Activated CD4-positive, alpha-beta T cell treated with anti-CD3 and anti-CD28 coated beads, Interleukin-2, amount 10 ng/mL, durations not matched to agents 7 days and 5 days (primary cell): ENCODE results near the gene GNB1. TPM values are rescaled to one million over a fixed set of nuclear protein-coding genes. Genes with fewer than 3 reads are reported as not detected.

Experiments
- CTCF ChIA-PET: fragments of 350-600 bp; sonication (Branson Sonifier 250); formaldehyde crosslinking; loops from one replicate; lab custom pipeline; 2021; ENCODE audit warnings: antibody characterized with exemption; lab: Charles Lee
- POLR2A ChIA-PET: fragments of 350-600 bp; sonication (Branson Sonifier 250); formaldehyde crosslinking; loops from one replicate; lab custom pipeline; 2021; ENCODE audit warnings: antibody characterized with exemption; lab: Charles Lee
- DNase-seq: peaks from one replicate; pipeline ENCODE4 v3.0.0-alpha.2; 2020
- H3K27ac Mint-ChIP-seq: one replicate; pipeline ENCODE4 v1.8.0; 2021; ENCODE audit warnings: mild to moderate bottlenecking, moderate library complexity, mixed read lengths
- H3K27me3 Mint-ChIP-seq: one replicate; pipeline ENCODE4 v1.8.0; 2021; ENCODE audit warnings: mixed read lengths
- H3K36me3 Mint-ChIP-seq: one replicate; pipeline ENCODE4 v1.8.0; 2021; ENCODE audit warnings: low read depth, mixed read lengths
- H3K4me1 Mint-ChIP-seq: one replicate; pipeline ENCODE4 v1.8.0; 2021; ENCODE audit warnings: mixed read lengths
- H3K4me3 Mint-ChIP-seq: one replicate; pipeline ENCODE4 v1.8.0; 2021; ENCODE audit warnings: mild to moderate bottlenecking, moderate library complexity, mixed read lengths
- H3K9me3 Mint-ChIP-seq: one replicate; pipeline ENCODE4 v1.8.0; 2021; ENCODE audit warnings: mixed read lengths
- total RNA-seq, 2 experiments: library from RNA; stranded (reverse); gene quantifications; one replicate each; pipeline ENCODE4 v1.2.3, GENCODE V29; 2021

GNB1 gene
- total RNA-seq, 2 experiments from 2014 or later: 368 to 454 TPM

DNA sequence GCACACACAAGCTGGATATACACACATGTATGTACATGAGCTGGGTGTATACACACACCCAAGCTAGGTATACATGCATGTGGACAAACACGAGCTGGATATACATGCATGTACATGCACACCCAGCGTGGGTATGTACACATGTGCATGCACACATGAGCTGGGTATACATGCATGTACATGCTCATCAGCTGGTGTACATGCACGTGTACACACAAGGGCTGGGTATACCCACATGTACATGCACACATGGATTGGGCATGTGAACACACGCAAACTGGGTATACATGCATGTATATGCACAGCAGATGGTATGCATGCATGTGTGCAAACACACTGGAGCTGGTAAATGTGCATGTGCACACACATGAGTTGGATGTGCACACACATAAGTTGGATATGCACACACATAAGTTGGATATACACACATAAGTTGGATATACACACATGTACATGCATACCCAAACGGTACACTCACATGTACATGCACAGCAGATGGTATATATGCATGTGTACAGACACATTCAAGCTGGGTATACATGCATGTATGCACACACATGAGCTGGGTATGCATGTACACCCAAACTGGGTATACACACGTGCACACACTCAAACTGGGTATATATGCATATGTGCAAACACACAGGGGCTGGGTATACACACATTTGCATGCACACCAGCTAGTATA, 7.5 kb upstream of the GNB1 start:
- ChIA-PET POLR2A (interaction anchor here (1.0 kb wide), 1 partner anchor 10 kb away, joined by 8 read pairs; no protein-coding TSS in a partner anchor), CTCF (interaction anchor here (0.8 to 5.3 kb wide), 2 partner anchors 11 to 21 kb away, joined by 3 to 36 read pairs; no protein-coding TSS in a partner anchor)
- H3K27me3 Mint-ChIP-seq: peaks cover 2% of the 10 kb centered on the region
- H3K4me1 Mint-ChIP-seq: peaks cover 12% of the 10 kb centered on the region
- no peak overlapping the region for H3K4me3 Mint-ChIP-seq
- H3K9me3 Mint-ChIP-seq: no peaks in the 10 kb centered on the region
- DNase-seq: no peak
- H3K27ac Mint-ChIP-seq: no peak overlapping the region
- no peaks in the 10 kb centered on the region for H3K36me3 Mint-ChIP-seq

DNA sequence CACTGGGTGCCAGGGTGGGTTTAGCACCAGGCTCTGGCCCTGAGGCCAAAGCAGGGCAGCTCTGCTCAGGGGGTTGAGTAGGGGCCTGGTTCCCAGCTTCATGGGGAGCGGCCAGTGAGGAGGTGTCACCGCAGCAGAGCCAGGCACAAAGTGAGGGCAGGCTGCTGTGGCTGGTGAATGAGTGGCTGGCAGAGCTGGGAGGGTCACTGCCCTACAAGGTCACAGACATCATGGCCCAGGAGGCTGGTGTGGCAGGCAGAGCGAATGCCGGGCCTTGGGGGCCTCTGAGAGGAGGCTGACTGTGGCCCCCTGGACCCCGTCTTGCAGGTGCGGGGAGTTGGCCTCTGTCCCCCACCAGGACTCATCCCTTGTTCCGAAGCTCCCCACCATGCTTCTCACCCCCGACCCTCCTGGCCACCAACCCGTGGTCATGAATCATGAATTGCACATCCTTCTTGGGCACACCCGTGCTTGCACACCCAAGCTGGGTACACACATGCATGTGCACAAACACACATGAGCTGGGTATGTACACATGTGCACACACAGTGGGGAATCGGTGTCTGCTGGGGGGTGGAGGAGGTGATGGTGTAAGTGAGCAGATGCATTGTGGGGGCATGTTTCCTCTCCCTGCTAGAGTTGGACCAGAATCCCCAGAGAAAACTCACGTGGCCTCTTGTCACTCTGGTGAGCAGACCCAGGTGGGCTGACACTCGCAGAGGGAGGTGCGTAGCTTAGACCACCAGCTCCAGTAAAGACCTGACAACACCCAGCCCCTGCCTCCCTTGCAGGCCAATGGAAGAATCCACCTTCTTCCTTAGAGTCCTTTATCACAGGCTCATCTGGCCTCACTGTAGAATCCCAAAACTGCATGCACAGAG, 4.8 kb upstream of the GNB1 start:
- Mint-ChIP-seq H3K36me3 (peaks cover 4% of the 10 kb centered on the region), H3K4me1 (peaks cover 23% of the 10 kb centered on the region), H3K9me3 (no peaks in the 10 kb centered on the region), H3K27ac (no peak overlapping the region), H3K27me3 (no peaks in the 10 kb centered on the region), H3K4me3 (no peak overlapping the region)
- POLR2A ChIA-PET: no interaction called here
- no peak for DNase-seq
- CTCF ChIA-PET: interaction anchor here (0.5 to 1.3 kb wide), 4 partner anchors 10 to 97 kb away, joined by 3 to 8 read pairs (median 4); no protein-coding TSS in a partner anchor

DNA sequence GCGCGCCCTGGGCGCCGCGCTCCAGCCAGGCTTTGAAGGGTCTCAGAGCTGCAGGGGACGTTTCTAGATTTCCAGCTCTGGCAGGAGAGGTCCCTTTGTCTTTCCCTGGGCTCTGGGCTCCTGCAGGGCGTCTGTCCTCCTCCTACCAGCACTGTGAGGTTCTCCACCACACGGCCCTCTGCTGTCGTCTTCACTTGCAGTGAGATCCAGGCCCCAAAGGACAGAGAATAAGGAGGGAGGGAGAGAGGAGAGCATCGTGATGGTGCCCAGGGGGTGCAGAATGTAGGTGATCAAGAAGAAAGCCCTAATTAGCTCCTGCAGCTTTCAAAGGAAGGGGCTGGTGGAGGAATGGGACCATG, 4.2 kb upstream of the GNB1 start:
- POLR2A ChIA-PET: no interaction called here

DNA sequence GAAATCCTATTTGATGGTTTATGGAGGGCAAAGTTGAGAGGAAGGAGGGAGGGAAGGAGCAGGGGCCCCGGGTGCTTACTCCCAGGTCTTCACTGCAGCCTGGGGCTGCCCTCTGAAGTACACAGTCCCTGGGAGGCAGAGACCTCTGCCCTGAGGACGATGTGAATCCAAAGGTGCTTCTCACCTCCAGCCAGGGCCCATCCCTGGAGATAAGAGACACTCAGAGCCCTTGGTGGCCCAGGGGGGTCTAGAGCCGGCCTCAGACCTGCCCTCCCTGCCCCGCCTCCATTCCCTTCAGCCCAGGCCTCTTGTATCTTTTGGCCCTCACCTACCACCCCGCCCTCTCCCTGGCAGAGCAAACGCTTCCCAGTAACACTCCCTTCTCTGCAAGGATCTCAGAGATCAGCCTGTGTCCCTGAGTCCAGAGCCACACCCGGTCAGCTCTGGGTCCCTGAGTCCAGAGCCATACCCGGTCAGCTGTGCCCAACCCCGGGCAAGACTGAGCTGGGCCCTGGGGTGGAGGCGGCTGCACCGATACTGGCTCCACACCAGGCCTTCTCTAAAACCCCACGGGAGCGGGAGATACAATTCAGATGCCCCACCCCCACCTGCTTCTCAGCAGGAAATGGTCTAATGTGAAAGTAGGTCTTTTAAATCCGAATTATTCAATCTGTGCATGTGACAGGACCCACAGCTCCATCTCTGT, 3.6 kb upstream of the GNB1 start:
- Mint-ChIP-seq H3K27me3 (no peaks in the 10 kb centered on the region), H3K27ac (peak overlapping the region; percentile 31)

More for the DNA sequence above, 4.2 kb upstream of the GNB1 start:
- Mint-ChIP-seq H3K27ac (peak overlapping the region; percentile 31), H3K4me3 (no peak overlapping the region), H3K4me1 (peaks cover 23% of the 10 kb centered on the region), H3K36me3 (peaks cover 4% of the 10 kb centered on the region), H3K27me3 (no peaks in the 10 kb centered on the region), H3K9me3 (no peaks in the 10 kb centered on the region)
- CTCF ChIA-PET: interaction anchor here (1.0 to 1.3 kb wide), 2 partner anchors 11 to 14 kb away, joined by 4 to 5 read pairs; no protein-coding TSS in a partner anchor
- DNase-seq: no peak

DNA sequence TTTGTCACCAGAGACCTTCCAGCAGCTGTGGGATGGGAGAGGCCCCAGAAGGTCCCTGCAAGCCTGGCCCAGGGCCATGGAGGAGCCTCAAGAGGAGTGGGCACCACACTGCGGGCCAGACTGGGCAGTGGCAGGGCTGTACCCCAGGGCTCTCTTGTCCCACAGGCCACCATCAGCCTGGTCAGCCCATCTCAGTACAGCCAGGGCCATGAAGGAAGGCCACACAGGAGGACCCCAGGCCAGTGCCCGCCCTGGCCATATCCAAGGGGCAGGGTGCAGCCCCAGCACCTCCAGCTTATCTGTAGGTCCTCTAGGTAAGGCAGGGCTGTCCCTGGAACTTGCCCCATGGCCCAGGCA, 3.1 kb upstream of the GNB1 start:
- CTCF ChIA-PET: no interaction called here
- Mint-ChIP-seq H3K4me1 (peaks cover 27% of the 10 kb centered on the region), H3K4me3 (no peak overlapping the region), H3K36me3 (peaks cover 7% of the 10 kb centered on the region), H3K27ac (no peak overlapping the region), H3K9me3 (no peaks in the 10 kb centered on the region), H3K27me3 (no peaks in the 10 kb centered on the region)
- POLR2A ChIA-PET: no interaction called here
- DNase-seq: no peak

More for the DNA sequence above, 3.6 kb upstream of the GNB1 start:
- ChIA-PET POLR2A (no interaction called here), CTCF (interaction anchor here (1.0 to 1.3 kb wide), 2 partner anchors 11 to 15 kb away, joined by 4 to 5 read pairs; no protein-coding TSS in a partner anchor)
- DNase-seq: peak; percentile 26
- Mint-ChIP-seq H3K9me3 (no peaks in the 10 kb centered on the region), H3K36me3 (peaks cover 4% of the 10 kb centered on the region), H3K4me1 (peaks cover 23% of the 10 kb centered on the region), H3K4me3 (no peak overlapping the region)

DNA sequence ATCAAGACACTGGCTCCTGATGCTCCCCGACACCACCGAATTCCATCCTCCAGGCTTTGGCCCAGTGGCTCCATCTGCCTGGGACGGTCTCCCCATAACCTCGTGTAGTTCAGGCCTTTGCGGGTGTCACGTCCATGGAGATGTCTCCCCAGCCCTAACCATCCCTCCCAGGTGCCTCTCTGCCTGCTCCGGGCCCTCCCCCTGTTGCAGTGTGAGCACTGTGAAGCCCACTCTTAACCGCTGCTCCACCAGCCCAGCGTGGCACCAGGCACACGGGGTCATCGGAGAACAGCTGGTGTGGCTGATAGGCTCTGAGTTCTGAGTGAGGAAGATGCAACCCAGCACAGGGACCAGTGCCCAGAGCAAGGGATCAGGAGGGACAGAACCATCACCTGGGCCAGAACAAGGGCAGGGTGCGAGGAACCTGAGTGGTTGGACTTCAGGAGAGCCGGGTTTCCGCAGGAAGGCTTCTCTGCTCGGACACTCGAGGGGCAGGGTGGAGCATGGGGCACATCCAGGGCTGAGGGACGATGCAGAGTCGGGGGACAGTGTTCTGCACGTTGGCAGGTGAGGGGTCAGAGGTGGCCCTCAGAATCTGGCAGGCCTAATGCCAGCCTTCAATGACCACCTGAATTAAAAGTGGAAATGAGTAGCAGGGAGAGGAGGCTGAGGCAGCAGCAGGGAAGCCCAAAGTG, 2.6 kb upstream of the GNB1 start:
- H3K36me3 Mint-ChIP-seq: peaks cover 10% of the 10 kb centered on the region
- POLR2A ChIA-PET: no interaction called here
- no peaks in the 10 kb centered on the region for H3K27me3 Mint-ChIP-seq
- H3K4me3 Mint-ChIP-seq: peak overlapping the region; percentile 56
- peak overlapping the region; percentile 50 for H3K27ac Mint-ChIP-seq
- H3K9me3 Mint-ChIP-seq: no peaks in the 10 kb centered on the region
- no peak for DNase-seq
- CTCF ChIA-PET: no interaction called here
- H3K4me1 Mint-ChIP-seq: peaks cover 33% of the 10 kb centered on the region

DNA sequence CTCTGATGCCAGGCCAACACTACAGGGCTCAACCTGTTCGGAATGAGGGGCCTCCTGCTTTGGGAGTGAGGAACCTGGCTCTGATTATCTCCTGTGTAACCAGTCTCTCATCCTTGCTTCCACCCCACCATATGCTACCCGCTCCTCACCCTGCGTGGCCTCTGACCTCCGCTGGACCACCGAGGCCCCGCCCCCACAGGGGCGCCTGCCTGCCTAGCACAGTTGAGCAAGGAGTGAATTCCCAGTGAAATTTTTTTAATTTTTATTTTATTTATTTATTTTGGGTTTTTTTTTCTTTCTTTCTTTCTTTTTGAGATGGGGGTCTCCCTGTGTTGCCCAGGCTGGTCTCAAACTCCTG, 1.9 kb upstream of the GNB1 start:
- Mint-ChIP-seq H3K9me3 (no peaks in the 10 kb centered on the region), H3K27ac (peak overlapping the region; percentile 83), H3K27me3 (no peaks in the 10 kb centered on the region), H3K4me3 (peak overlapping the region; percentile 80), H3K36me3 (peaks cover 15% of the 10 kb centered on the region), H3K4me1 (peaks cover 39% of the 10 kb centered on the region)
- DNase-seq: no peak
- CTCF ChIA-PET: interaction anchor here (1.9 kb wide), 1 partner anchor 13 kb away, joined by 8 read pairs; no protein-coding TSS in a partner anchor
- POLR2A ChIA-PET: no interaction called here

DNA sequence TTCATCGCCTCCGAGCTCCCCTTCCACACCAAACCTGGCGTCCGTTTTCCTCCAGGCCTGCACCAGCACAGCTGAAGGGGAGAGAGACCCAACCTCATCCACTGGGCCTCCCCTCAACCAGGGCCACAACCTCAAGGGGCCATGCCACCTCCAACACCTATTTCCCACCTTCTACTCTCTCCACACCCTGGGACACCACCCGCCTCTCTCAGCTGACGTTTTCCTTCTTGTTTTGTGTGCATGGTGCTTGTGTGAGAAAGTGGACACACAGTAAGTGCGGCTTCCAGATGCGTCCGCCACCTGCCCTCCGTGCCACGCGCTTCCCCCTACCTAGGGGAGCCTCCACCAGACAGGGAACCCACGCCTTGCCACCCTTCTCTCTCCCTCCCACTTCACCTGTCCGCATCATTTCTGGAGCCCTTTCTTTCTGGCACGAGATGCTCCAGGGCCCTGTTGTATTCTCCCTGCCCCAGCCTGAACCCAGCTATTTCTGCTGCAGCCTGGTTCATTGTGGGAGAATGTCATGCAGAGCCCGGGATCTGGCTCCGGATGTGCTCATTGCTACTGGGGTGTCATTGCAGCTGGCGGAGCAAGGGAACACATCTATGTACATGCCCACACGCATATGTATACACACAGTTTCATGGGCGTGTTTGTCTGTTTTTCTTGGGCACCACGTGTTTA, 1.3 kb upstream of the GNB1 start:
- POLR2A ChIA-PET: no interaction called here
- peaks cover 16% of the 10 kb centered on the region for H3K36me3 Mint-ChIP-seq
- peak overlapping the region; percentile 83 for H3K27ac Mint-ChIP-seq
- no peaks in the 10 kb centered on the region for H3K27me3 Mint-ChIP-seq
- DNase-seq: no peak
- H3K4me3 Mint-ChIP-seq: peak overlapping the region; percentile 80
- no peaks in the 10 kb centered on the region for H3K9me3 Mint-ChIP-seq
- CTCF ChIA-PET: interaction anchor here (1.1 to 1.9 kb wide), 2 partner anchors 9 to 14 kb away, joined by 4 to 8 read pairs; no protein-coding TSS in a partner anchor
- H3K4me1 Mint-ChIP-seq: peaks cover 45% of the 10 kb centered on the region

DNA sequence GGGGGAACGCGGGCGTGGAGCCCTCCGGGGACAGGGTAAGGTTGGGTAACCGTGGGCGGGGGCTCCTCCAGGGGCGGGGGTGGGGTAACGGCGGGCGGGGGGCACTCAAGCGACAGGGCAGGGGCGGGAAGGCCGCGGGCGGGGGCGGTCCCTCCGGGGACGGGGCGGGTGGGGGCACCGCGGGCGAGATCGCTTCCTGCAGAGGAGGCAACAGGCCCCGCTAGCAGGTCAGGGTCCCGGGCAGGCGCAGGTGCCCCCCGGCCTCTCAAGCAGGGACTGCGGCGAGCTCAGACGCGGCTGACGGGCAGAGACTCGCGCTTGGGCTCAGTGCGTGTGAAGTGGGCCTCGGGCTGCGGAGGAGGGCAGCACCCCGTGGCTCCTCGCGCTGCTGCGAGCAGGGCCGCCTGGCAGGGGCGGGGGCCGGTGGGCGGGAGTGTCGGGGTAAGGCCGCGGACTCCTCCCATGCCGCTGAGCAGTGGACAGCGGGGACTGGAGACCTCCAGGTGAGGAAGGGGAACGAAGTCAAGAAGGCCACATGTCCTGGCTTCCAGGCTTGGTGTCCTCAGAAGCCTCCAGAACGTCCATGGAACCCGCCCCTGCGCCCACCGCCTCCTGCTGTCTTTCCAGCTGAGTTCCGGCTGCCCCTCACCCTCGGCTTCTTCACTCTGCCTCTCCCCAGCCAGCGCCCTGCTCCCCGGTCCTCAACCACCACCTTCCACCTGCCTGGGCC, 627 bp upstream of the GNB1 start:
- ChIA-PET POLR2A (no interaction called here), CTCF (interaction anchor here (1.1 to 1.9 kb wide), 2 partner anchors 10 to 14 kb away, joined by 4 to 8 read pairs; no protein-coding TSS in a partner anchor)
- Mint-ChIP-seq H3K4me3 (peak overlapping the region; percentile 80), H3K9me3 (no peaks in the 10 kb centered on the region), H3K27ac (peak overlapping the region; percentile 83), H3K36me3 (peaks cover 19% of the 10 kb centered on the region), H3K27me3 (no peaks in the 10 kb centered on the region), H3K4me1 (peaks cover 48% of the 10 kb centered on the region)
- DNase-seq: peak; percentile 46

DNA sequence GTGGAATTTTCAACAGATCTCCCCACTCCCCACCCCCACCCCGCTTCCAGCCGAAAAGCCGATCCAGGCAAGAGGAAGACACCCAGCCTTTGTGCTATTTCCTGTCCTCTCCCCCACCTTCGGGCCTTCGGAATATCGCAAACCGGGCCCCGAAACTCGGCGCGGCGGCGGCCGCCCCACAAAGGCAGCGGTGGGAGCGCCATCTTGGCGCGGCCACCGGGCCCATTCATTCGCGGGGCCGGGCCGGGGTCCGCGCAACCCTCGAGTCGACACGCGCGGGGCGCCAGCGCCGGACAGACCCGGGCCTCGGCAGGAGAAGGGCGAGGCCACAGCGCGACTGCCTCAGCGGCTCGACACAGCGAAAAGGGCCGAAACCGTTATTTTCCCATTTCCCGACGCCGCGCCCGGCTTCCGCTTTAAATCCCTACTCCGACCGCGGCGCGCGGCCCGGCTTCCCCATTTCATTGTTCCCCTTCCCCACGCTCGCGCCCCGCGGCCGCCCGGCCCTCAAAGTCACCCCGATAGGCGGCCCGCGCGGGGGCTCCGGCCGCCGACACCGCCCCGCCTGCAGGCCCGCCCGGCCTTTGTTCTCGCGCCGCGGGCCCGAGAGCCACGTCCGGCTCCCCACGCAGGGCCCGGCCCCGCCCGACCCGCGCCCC, 911 bp downstream of the GNB1 start:
- ChIA-PET POLR2A (no interaction called here), CTCF (interaction anchor here (0.8 to 1.8 kb wide), 3 partner anchors 12 to 31 kb away, joined by 3 to 6 read pairs (median 3); no protein-coding TSS in a partner anchor)
- Mint-ChIP-seq H3K36me3 (peaks cover 24% of the 10 kb centered on the region), H3K27ac (peak overlapping the region; percentile 93), H3K4me3 (peak overlapping the region; percentile 84), H3K4me1 (peaks cover 51% of the 10 kb centered on the region), H3K9me3 (no peaks in the 10 kb centered on the region), H3K27me3 (no peaks in the 10 kb centered on the region)
- DNase-seq: peak; percentile 46
